CD4-positive, alpha-beta T cell treated with Interferon alpha-2 for 1 hour (primary cell): ENCODE measurements around the gene MAPRE2.

Source experiments
- DNase-seq, 2 donors: peaks; one replicate each; pipeline ENCODE4 v3.0.0-alpha.2; 2020 to 2022

MAPRE2 gene

DNA sequence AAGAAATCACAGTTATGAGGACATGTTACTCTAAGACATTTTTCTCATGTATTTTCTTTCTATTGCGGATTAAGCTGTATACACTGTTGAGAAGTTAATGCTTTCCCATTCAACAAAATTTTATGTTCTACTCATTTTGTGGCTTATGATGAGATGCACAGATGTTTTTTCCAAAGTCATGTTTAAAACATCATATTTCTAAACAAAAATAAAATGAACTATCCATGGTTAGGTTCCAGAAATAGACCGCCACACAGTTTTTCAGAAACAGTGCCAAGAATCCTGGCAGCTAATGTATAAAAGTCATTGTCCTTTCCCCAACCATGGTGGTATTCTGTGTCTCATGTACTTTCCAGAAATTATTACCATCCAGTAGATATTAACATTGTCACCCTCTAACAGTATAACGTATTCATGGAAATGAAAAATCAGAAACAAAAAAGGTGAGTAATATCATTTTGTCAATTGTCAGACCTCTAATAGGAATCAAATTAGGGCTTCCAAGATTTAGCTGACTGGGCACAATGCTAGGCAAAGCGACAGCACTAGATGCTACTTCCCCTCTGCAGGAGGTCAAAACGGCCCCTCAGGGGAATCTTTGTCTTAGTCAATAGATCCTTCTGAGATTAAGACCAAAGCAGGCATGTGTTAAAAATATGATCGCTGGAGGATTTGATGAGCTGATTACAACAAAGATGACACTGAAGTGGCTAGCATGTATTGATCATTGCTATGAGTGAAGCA, 145.2 kb downstream of the MAPRE2 start:
- DNase-seq, result no peak

DNA sequence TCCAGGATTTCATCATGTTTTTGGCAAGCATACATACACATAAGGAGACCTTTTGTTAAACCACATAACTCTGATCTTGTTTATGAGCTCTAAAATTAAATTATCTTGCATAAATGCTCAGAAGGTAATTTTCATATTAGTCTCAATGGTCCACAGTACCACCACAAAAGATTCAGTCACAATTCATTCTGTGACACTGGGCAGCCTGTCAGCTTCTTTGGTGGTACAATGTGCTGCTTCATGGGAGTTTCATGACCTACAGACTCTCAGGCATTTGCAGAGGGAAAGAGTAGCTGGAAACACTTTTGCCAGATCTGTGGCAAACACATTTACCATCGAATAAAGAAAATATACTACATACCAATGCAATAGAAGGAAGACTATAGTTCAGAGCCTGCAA, 148.3 kb downstream of the MAPRE2 start:
- no peak for DNase-seq

DNA sequence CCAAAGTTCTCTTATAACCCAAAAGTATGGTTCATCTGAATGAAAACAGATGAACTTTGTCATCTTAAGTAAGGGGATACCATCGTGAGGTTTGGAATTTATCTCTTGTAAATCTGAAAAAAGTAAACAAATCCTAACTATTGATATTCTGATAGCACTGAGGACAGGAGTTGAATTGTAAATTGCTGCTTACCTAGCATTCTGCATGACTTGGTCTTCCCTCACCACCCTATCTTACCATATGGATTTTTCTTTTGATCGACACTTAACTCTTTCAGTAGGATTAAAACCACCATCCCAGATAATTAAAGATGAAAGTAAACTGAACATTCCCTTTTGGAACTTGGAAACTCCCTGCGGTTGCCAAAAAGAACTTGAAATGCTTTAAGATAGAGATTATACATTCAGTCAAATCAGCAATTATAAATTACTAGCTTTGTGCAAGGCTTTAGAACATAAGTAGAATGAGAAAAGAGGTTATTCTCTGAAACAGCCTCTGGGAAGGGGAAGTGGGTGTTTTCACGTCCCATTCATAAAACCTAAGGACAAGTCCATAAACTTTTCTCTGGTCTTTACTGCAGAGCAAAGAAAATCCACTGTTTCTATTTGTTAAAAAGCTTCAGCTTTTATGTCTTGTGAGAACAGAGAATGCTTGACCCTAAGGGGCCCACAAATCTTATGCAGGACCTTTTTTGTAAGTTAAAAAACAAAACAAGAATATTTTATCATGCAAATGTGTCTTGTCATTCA, 149.9 kb downstream of the MAPRE2 start:
- DNase-seq, result no peak

DNA sequence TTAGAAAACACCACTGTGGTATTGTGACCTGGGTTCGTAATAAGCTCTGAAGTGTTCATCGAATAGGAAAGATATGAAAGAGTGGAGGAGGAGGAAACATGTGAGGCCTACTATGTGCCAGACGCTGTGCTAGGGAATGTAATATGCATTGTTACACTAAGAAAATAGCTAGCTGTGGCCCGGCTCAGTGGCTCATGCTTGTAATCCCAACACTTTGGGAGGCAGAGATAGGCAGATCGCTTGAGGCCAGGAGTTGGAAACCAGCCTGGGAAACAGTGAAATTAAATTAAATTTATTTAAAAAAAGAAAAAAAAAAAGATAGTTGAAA, 150.4 kb downstream of the MAPRE2 start:
- no peak for DNase-seq

DNA sequence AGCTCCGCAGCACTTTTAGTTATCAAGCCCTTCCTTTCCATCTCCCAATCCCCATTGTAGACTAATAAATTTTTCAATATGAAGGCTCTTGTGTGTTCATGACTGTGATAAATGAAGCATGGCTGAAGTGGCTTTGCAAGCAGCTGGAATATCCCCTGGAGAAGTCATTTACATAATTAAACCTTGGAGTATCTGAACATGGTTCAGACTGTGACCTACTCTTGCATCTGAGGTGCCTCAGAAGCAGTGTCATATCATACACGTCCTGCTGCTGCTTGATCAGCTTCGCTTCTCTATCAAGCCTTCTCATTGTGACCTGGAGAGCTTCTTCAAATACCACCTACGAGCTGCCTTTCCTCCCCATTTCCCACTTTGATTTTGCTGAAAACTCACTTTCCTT, 151.2 kb downstream of the MAPRE2 start:
- DNase-seq, result no peak
